ENCODE data around the gene SUSD1.

DNA sequence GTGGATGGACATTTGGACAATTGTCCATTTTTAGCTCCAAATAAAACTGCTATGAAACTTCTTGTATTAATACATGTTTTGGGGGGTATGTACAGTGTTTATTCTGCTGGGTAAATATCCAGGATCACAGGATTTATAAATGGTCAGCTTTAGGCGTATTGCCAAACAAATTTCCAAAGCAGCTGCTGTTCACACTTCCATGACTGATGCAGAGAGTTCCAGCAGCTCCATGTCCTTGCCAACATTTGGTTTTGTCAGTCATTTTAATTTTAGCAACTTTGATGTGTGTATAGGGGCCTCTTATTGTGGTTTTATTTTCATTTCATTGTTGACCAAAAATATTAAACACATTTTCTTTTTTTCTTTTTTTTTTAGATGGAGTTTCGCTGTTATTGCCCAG, 9.8 kb upstream of the SUSD1 start:
- TF ChIP-seq EP300 (conservative IDR thresholded peaks at IDR 0.05; ENCODE audit: poor library complexity, severe bottlenecking) (no peak), EZH2 (IDR thresholded peaks at IDR 0.05; ENCODE audit: borderline replicate concordance, insufficient read depth, low read length, poor library complexity, severe bottlenecking) (no peak), RAD21 (conservative IDR thresholded peaks at IDR 0.05) (no peak)
- TF ChIP-seq, protein P1, sequence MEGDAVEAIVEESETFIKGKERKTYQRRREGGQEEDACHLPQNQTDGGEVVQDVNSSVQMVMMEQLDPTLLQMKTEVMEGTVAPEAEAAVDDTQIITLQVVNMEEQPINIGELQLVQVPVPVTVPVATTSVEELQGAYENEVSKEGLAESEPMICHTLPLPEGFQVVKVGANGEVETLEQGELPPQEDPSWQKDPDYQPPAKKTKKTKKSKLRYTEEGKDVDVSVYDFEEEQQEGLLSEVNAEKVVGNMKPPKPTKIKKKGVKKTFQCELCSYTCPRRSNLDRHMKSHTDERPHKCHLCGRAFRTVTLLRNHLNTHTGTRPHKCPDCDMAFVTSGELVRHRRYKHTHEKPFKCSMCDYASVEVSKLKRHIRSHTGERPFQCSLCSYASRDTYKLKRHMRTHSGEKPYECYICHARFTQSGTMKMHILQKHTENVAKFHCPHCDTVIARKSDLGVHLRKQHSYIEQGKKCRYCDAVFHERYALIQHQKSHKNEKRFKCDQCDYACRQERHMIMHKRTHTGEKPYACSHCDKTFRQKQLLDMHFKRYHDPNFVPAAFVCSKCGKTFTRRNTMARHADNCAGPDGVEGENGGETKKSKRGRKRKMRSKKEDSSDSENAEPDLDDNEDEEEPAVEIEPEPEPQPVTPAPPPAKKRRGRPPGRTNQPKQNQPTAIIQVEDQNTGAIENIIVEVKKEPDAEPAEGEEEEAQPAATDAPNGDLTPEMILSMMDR (IDR thresholded peaks at IDR 0.05; ENCODE audit: poor library complexity, severe bottlenecking), result no peak

All from neural cell (in vitro differentiated cells).